DOHH2 (cell line): ENCODE results near the gene BUB1.

ENCODE experiments used
- CTCF ChIP-seq: fragments of 200-600 bp; sonication (generic); IDR thresholded peaks from one replicate; pipeline ENCODE4 v1.5.1; 2014; ENCODE audit warnings: antibody characterized with exemption, mild to moderate bottlenecking, low read depth, low read length; ENCODE audit not compliant: poor library complexity, severe bottlenecking
- EZH2phosphoT487 ChIP-seq: fragments of 200-600 bp; sonication (generic); IDR thresholded peaks from 2 replicates; pipeline ENCODE4 v1.6.1; 2017; ENCODE audit warnings: borderline replicate concordance, mild to moderate bottlenecking, antibody characterized with exemption, low read length, moderate library complexity, mixed read lengths

- TF ChIP-seq CTCF (no peak), EZH2phosphoT487 (no peak)
Measured at GRCh38 chr2:110718990-110719389, 41.1 kb upstream of the BUB1 start.
